Lower lobe of right lung (tissue), 2 donors: ENCODE measurements around the gene UQCRFS1. TPM values are rescaled to one million over a fixed set of nuclear protein-coding genes. Genes with fewer than 3 reads are reported as not detected.
"Not testable (repeated sequence)": the region's sequence is repeated elsewhere in the genome, so short reads cannot be mapped to it uniquely, and the experiment has no call there.

Experiments
- ATAC-seq, 2 donors: fragments of 200-7000 bp; cut with Tn5 transposase; one replicate each; pipeline ENCODE4 v1.9.1; 2020 to 2022; ENCODE audit warnings: mild to moderate bottlenecking in 2 of 2, moderate library complexity in 2 of 2
- DNase-seq: peaks from one replicate; pipeline ENCODE4 v3.0.0-alpha.2; 2020
- H3K27ac ChIP-seq: fragments of 200-600 bp; one replicate; pipeline ENCODE4 v1.8.0; 2022
- H3K27me3 ChIP-seq: fragments of 200-600 bp; one replicate; pipeline ENCODE4 v1.8.0; 2022; ENCODE audit warnings: low read depth
- H3K36me3 ChIP-seq: fragments of 200-600 bp; one replicate; pipeline ENCODE4 v1.8.0; 2022; ENCODE audit warnings: mild to moderate bottlenecking
- H3K4me1 ChIP-seq: fragments of 200-600 bp; one replicate; pipeline ENCODE4 v1.8.0; 2022
- H3K4me3 ChIP-seq: fragments of 200-600 bp; one replicate; pipeline ENCODE4 v1.8.0; 2022; ENCODE audit warnings: mild to moderate bottlenecking
- H3K9me3 ChIP-seq: fragments of 200-600 bp; one replicate; pipeline ENCODE4 v1.8.0; 2022
- intact Hi-C: fragments of 100-400 bp; cut with DNase I; formaldehyde crosslinking; loops from one replicate; pipeline ENCODE4 v1.11.0; 2022
- total RNA-seq: library from RNA; stranded (reverse); fragmentation: NEBNext Ultra II Directional; extraction: Animal tissue kit (Norgen Biotek cat#: 25700); gene quantifications from one replicate; pipeline ENCODE4 v1.2.1, GENCODE V29; 2021
- TF ChIP-seq, protein P1 (sequence below): fragments of 200-600 bp; IDR thresholded peaks from one replicate; pipeline ENCODE4 v1.8.0; 2022; ENCODE audit warnings: antibody characterized with exemption, mild to moderate bottlenecking
- donor health status: DM: no; HTN: yes; CAD: no; lungs with severe emphysema.

The UQCRFS1 gene
- total RNA-seq, 1 donor from 2014 or later: 21.5 TPM

- H3K27ac ChIP-seq: no peak overlapping the region
- H3K27me3 ChIP-seq: peaks cover 13% of the 10 kb centered on the region
- intact Hi-C loops: no loop called here
- no peak for ATAC-seq
- H3K9me3 ChIP-seq: no peaks in the 10 kb centered on the region
- H3K4me1 ChIP-seq: no peaks in the 10 kb centered on the region
- no peak overlapping the region for H3K4me3 ChIP-seq
- H3K36me3 ChIP-seq: no peaks in the 10 kb centered on the region
- TF ChIP-seq, protein P1, sequence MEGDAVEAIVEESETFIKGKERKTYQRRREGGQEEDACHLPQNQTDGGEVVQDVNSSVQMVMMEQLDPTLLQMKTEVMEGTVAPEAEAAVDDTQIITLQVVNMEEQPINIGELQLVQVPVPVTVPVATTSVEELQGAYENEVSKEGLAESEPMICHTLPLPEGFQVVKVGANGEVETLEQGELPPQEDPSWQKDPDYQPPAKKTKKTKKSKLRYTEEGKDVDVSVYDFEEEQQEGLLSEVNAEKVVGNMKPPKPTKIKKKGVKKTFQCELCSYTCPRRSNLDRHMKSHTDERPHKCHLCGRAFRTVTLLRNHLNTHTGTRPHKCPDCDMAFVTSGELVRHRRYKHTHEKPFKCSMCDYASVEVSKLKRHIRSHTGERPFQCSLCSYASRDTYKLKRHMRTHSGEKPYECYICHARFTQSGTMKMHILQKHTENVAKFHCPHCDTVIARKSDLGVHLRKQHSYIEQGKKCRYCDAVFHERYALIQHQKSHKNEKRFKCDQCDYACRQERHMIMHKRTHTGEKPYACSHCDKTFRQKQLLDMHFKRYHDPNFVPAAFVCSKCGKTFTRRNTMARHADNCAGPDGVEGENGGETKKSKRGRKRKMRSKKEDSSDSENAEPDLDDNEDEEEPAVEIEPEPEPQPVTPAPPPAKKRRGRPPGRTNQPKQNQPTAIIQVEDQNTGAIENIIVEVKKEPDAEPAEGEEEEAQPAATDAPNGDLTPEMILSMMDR: no peak
- no peak for DNase-seq
Measured at GRCh38 chr19:29256516-29256915, 43.6 kb upstream of the UQCRFS1 start.

GRCh38 chr19:29255912-29256311, 43.0 kb upstream of the UQCRFS1 start:
- ATAC-seq (no peak), DNase-seq (no peak)
- TF ChIP-seq, protein P1: no peak
- intact Hi-C loops: no loop called here
- Histone ChIP-seq H3K4me1 (no peaks in the 10 kb centered on the region), H3K27ac (no peak overlapping the region), H3K4me3 (no peak overlapping the region), H3K27me3 (peaks cover 13% of the 10 kb centered on the region), H3K36me3 (no peaks in the 10 kb centered on the region), H3K9me3 (no peaks in the 10 kb centered on the region)

- intact Hi-C loops: no loop called here
- DNase-seq (no peak), ATAC-seq (no peak)
- no peaks in the 10 kb centered on the region for H3K4me1 ChIP-seq
- H3K9me3 ChIP-seq: no peaks in the 10 kb centered on the region
- no peak overlapping the region for H3K4me3 ChIP-seq
- H3K27ac ChIP-seq: no peak overlapping the region
- TF ChIP-seq, protein P1: no peak
- no peaks in the 10 kb centered on the region for H3K36me3 ChIP-seq
- peaks cover 13% of the 10 kb centered on the region for H3K27me3 ChIP-seq
Measured at GRCh38 chr19:29255006-29255405, 42.1 kb upstream of the UQCRFS1 start.

GRCh38 chr19:29249798-29250197, 36.8 kb upstream of the UQCRFS1 start:
- H3K9me3 ChIP-seq, H3K4me3 ChIP-seq, DNase-seq, H3K36me3 ChIP-seq, H3K27me3 ChIP-seq, ATAC-seq, intact Hi-C loops, H3K27ac ChIP-seq, H3K4me1 ChIP-seq: not testable (repeated sequence)

GRCh38 chr19:29248332-29248844, 35.4 kb upstream of the UQCRFS1 start:
- TF ChIP-seq, protein P1: no peak
- H3K9me3 ChIP-seq: no peaks in the 10 kb centered on the region

DNA sequence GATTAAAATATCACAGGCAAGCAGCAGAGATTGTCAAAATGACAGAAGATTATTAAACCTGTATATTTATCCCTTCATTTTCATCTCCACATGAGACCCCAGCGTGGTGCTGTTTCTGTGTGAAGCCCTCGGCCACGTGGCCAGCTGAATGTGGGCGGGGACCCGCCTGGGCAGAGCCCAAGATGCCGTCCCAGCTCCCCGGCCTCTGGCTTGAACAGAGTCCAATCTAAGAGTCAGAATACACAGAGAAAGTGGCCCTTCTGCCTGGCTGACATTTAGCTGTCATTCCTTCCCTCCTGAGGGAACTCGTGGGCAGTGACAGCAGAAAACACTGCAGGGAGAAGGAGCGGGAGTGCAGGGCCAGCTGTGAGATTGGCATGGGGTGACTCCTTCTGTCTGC, 34.9 kb upstream of the UQCRFS1 start:
- Histone ChIP-seq H3K4me1 (peaks cover 5% of the 10 kb centered on the region), H3K27ac (no peak overlapping the region), H3K36me3 (no peaks in the 10 kb centered on the region), H3K9me3 (no peaks in the 10 kb centered on the region), H3K4me3 (no peak overlapping the region), H3K27me3 (peaks cover 4% of the 10 kb centered on the region)
- DNase-seq: no peak
- intact Hi-C loops: no loop called here
- TF ChIP-seq, protein P1: no peak
- no peak for ATAC-seq

More at GRCh38 chr19:29248332-29248844, 35.4 kb upstream of the UQCRFS1 start:
- no peak overlapping the region for H3K27ac ChIP-seq
- H3K27me3 ChIP-seq: peaks cover 4% of the 10 kb centered on the region
- H3K36me3 ChIP-seq: no peaks in the 10 kb centered on the region
- no peak for ATAC-seq
- H3K4me1 ChIP-seq: peaks cover 5% of the 10 kb centered on the region
- H3K4me3 ChIP-seq: no peak overlapping the region
- DNase-seq: no peak
- intact Hi-C loops: no loop called here
